HG03342 (cell line): Measurements from ENCODE around the gene TMEM158.
A peak's percentile ranks its signal among the peaks of the same experiment; 100 is the strongest.

Experiments
- ATAC-seq: cut with Tn5 transposase; IDR thresholded peaks from one replicate; pipeline ENCODE4 v1.9.1; 2021; ENCODE audit warnings: mild to moderate bottlenecking, moderate library complexity; ENCODE audit not compliant: unreplicated experiment

TMEM158 gene

DNA sequence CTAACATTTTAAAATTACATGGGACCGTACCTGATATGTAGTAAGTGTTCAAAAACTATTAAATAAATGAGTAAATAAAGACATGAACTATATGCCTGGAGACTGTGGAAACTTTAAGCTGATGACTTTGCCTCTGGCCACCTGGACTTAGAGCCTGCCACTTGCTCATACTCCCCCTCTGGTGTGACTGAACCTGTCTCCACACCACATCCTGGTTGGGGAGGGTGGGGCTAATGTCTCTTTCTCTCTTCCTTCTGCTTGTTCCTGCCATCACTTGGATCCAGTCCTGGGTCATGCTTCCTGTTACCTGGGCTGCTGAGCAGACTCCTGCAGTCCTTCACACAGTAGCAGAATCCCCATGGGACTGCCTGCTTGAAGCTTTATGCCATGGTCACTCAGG, 8.2 kb upstream of the TMEM158 start:
- ATAC-seq, result no peak

DNA sequence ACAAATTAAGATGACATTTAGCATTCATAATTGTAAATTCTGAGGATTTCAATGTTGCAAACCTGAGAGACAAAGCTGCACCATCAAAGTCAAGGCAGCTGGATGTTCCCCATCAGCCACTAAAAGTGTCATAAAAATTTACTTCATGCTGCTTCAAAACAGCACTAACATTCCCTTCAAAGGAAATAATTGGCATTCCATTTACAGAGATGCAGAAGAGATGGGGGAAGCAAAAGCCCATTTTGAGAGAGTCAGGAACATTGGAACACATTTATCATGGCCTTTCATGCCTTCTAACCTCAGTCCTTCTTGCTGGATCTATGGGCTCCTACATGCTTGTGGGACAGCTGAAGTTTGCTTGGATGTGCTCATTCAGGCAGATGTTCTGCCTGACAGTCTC, 6.4 kb upstream of the TMEM158 start:
- ATAC-seq, result no peak

DNA sequence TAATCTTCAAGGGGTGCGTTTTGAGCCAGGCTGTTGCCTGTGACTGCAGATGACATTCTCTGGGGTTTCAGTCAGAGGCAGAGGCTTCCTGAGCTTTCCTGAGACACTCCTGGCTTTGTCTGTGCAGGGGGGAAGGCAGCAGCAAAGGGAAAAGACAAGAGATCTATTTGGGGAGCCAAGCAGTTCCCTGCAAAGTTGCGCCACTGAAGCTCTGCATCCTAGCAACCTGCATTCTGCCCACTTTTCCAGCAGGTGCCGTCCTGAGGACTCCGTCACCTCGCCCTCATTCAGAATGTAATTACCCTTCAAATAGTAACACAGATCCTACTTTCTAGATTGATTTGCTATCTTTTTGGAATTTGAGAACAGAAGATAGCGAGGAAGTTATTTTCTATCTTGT, 1.9 kb upstream of the TMEM158 start:
- no peak for ATAC-seq

DNA sequence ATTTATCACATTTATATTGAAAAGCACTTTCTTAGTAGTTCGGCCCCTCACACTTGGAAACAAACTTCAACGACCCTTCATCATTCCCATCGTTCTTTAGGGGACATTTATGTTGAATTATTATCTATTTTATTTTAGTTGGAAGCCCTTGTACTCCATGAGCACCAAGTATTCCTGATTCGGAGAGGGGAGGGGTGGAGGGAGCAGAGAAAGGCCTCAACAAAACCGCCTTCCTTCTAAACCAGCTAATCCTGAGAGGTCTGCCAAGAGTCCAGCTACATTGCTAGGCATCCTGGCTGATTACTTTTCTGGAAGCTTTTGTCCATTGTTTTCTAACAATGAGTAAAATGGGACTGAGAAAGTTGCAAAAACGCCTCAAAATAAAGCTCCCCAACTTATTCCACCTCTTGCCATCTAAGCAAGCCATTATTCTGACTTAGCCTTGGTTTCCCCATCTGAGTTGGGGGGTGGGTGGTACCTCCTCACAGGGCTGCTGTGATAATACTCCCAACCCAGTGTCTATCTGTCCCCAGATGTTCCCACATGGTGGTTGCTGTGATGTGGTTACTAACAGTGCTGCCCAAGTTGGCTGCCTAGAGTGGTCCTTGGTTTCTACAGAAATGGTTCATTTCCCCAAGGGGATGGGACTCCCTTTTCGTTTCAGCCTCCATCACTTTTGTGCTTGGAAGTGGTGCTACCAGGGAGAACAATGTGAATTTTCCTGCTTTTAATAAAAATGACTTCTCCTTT, 1.2 kb upstream of the TMEM158 start:
- ATAC-seq, result no peak

DNA sequence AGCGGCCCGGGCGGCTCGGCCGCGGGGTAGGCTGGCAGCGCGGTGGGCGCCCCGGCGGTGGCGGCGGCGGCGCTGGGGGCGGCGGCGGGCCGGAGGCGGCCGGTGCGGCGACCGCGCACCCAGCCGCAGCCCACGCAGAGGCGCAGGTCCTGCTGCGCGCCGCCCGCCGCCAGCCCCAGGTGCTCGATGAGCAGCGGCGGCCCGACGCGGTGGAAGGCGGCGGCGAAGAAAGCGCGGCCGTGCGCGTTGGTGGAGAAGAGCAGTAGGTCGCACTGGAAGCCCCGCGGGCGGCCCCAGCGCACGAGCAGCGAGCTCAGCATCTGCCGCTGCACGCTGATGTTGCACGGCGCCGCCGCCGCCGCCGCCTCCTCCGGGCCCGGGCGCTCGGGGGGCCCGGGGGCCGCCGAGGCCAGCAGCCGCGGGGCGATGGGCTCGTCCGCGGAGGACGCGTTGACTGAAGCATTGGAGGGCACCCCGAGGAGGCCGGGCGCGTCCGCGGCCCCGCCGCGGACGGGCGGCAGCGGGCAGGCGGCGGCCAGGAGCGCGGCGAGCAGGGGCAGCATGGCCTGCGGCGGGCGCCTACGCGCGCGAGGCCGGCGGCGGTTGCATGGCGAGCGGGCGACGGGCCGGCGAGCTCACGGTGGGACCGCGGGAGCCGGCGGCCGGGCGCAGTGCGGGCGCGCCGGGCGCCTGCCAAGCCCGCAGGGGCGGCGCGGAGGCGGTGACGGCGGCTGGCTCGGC, 452 bp downstream of the TMEM158 start:
- peak; percentile 40 for ATAC-seq

DNA sequence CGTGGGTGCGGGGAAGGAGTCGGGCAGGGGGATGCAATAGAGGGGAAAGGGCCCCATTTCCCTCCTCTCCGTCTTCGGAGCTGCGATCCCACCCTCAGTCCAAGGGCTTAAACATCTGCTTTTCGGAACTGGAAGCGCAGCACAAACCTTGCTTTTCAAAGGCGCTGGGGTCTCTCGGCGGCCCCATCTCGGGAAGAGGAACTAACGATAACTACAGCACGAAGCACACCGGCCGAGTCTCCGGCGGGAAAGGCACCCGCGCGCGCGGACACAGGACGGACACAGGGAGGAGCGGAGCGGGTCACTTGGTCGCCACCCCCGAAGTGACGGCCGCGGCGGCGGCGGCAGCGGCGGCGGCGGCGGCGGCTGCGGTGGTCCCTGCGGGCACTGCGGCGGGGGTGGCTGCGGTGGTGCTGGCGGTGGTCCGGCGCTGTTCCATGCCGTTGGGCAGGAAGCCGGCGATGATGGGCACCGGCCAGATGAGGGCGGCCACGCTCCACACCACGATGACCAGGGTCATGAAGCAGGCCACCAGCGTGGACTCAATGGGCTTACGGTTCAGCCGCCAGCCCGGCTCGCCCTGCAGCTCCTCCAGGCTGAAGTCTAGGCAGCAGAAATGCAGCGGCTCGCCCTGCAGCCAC, 1.1 kb downstream of the TMEM158 start:
- ATAC-seq, result peak; percentile 25

DNA sequence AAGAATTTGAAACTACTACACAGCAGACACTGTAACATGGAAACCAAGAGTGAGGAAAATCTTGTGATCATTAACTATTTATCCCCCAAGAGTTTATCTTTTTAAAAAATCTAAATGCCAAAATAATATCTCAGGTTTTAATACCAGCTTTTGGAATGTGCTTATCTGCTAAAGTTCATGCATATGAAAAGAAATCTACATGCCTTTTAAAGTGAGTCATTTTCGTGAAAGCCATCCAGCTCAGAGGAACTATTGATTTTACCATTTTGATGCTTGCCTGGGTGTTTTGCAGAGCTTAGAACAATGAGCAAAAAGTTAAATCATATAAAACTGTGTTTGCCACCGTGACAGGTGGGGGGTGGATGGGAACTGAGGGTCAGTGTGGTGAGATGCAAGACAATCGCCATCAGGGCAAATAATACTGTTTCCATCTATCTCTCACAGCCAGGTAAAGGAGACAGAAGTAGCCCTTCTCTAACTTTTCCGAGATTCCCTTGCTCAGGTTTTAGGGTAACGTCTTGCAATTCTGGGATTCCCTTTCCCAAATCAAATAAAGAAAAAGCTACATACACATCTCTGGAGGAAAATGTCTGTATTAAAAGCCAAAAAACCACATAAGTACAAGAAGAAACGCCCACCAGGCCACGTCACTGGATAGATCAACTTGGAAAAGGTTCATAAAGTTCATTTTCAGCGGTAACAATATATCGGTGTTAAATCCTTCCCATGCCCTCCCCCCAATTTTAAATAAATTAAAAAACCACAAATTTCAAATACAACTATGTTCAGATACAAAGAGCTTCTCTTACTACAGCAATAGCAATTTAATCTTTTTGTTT, 2.0 kb downstream of the TMEM158 start:
- ATAC-seq, result no peak

DNA sequence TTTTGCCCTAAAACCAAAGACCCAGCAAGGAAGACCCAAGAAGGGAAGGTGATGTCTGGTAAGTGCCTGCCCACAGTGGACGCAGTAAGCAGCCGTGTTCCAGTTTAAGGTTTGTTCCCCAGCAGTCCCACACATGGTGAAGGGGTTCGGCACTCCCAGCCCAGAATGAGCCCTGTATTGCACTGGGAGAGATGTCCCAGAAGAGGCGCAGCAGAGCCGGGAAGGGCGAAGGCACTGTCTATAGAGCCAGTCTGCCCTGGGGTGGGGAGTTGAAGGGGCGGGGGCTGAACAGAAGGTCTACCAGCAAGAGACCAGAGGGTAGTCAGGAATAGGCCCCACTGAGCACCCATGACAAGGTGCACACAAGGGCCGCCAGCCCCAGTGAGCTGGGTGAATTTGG, 6.4 kb downstream of the TMEM158 start:
- ATAC-seq, result no peak

DNA sequence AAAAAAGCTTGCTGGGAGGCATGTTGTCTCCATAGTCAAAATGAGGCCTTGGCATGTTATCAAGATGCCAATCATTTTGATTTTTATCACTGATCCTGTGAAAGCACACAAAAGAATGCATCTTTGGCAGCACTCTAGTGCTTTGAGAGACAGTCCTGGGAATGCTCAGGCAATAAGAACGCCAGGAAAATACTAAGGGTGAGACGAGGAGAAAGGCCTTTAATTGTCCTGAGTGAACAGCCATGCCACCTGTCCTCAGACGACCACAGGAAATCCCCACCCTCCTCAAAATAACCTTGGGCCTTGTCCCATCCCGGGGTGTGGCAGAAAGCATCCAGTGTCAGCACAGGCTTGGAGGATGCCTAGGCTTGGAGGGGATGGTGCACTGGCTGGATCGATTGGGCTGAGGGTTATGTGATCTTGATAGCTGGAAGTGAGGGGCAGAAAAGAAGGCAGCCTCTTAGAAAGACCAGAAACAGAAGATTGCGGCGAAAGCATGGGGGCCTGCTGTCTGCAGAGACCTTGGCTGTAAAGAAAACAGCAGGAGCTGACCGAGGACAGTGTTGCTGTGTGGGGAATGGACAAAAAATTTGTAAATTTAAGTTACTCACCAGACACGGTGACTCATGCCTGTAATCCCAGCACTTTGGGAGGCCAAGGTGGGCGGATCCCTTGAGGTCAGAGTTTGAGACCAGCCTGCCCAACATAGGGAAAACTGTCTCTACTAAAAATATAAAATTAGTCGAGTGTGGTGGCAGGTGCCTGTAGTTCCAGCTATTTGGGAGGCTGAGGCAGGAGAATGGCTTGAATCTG, 7.3 kb downstream of the TMEM158 start:
- no peak for ATAC-seq

DNA sequence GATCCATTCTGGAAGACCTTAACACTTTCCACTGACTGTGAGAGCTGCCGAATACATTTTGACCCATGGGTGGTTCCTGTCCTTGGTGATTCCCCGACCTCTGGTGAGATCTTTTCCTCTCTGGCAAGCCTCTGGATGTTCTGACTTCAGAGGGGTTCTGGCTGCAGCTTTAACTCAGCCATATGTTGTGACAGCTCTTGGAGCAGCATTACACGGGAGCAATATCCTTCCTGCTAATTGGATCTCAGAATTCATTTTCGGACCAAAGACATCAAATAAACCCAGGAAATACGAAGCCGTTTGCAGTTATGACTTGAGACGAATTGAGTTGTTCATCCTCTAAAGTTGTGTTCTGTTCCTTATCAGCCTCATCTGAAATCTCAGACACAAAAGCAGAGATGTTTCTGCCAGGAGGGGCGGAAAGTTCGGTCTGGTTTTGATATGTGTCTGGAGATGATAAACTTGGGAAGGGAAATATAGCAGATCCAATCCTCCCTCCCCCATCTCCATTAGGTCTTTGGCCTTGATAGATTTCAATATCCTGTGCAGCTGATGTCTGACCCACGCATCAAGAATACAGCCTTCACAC, 10.0 kb downstream of the TMEM158 start:
- no peak for ATAC-seq

DNA sequence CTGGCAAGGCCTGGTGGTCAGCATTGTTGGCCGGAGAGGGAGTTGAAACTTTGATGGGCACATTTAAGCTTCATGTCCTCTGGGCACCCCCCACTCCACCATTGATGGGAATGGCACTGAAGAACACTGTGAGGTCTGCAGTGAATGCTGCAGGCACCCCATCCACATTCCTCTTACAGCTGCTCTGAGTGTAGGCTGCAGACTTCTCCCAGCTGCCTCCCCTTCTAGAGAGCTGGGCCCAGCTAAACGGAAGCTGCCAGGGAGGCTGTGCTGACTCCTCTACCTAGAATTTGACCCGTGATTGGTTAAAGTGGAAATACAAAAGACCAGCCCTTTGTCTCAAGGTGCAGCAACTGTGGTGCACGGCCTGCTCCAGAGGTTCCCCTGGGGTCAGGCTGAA, 10.6 kb downstream of the TMEM158 start:
- no peak for ATAC-seq

DNA sequence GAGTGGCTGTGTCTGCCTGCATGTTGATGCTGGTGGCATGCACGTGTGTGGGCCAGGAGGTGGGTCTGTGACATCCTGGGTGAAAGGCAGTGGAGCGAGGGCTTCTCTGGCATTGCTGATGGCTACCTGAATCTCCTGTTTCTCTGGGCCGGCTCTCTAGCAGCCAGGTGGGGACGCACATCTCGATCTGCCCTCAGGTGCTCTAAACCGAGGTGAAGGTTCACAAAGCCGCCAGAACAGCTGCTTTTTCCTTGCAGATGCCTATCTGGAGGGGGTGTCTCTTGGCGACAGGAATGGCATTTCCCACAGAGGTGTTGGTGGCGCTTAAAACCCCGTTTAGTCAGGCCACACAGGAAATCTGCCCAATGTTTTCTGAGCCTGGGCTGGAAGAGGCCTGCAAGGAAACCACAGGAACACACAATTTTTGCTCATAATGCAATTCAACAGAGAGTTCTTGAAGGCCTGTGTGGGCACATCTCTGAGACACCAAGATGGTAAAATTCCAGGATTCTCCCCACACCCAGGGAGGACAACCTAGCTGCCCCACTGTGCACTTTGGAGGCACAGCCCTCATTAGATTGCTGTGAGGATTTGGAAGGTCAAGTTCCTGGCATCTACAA, 11.9 kb downstream of the TMEM158 start:
- ATAC-seq, result no peak

DNA sequence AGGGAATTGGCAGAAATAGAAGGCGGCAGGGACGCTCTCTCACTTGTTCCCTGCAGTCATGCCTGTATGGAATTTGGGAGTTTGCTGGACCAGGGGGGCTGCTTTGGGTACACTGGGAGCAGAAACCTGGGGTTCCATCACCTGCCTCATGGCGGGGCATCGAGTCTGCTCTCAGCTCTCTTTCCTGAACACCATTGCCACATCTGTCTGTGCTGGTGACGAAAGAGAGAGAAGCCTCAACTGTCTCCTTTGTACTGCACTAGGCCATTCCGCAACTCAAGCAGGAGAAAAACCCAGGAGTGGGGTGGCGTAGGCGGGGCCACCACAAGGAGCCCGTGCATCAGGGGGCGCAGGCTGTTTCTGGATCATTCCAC, 14.0 kb downstream of the TMEM158 start:
- no peak for ATAC-seq

DNA sequence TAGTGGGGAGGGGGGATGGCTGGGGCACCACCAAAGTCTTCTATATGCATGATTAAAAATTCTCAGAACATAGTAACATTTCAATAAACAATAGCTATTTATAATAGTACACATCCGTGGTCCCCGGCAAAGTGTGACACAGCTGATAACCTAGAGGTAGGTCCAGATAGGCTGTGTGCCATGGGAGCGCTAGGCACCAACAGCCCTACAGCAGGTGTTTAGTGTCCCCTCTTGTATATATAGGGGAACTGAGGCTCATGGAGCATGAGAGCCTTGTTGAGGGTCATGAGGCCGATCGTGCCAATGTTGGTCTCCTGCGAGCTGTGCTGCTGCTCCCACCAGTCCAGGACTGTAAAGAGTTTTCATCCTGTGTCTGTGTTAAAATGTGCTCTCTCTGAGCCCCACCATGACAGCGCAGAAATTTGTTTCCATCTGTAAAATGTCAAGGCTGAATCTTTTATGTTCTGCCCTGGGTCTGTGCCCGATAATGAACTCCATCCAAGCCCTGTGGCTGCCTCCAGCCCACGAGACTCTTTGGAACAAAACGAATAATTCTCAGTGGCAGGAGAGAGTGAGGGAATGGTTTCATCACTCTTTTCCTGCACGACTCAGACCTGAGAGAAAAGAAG, 14.5 kb downstream of the TMEM158 start:
- ATAC-seq, result no peak

DNA sequence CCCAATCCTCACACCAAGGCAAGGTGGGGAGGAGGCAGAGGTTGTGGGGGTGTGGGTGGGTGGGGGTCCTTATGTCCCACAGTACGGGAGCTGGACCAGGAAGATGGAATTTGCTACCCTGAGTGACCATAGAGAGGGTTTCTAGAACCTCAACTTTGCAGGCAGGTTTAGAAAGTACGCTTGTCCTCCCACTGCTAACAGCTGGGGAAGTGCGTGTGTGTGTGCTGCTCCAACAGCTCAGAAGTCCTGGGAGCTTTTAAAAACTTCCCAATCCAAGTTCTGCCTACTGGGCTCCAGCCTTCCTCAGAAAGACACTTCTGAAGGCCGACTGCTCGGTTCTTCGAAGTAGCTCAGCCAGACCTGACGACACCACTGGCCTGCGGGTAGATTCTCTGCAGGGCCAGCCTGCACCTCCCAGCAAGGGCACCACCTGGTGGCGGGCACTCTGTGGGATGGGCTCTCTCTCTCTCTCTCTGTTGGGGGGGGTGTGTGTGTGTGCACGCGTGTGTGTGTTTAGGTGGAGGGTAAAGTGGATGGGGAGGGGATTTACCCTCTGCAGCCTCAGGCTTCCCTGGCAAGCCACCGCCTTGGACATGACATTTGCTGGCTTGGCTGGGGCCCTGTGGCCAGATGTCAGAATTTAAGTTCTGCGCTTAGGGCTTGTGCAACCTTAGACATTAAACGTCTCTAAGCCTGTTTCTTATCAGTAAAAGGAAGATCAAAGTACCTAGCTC, 15.6 kb downstream of the TMEM158 start:
- ATAC-seq, result no peak

DNA sequence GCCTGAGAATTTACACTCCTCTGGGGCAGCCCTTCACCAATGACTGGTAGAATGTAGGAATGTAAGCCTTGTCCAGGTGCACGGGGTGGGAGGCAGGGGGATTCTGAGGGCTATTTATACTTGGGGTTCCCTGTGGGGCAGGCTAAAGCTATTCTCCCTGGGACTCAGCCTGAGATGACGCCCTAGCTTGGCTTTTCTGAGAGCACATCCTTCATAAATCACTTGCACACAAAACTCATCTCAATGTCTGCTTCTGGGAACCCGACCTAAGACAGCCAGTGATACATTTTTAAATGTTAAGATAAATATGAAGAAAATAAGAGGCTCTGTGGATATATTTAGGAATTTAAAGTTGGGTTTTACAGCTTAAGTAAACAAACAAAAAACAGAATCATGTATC, 16.6 kb downstream of the TMEM158 start:
- ATAC-seq, result no peak

DNA sequence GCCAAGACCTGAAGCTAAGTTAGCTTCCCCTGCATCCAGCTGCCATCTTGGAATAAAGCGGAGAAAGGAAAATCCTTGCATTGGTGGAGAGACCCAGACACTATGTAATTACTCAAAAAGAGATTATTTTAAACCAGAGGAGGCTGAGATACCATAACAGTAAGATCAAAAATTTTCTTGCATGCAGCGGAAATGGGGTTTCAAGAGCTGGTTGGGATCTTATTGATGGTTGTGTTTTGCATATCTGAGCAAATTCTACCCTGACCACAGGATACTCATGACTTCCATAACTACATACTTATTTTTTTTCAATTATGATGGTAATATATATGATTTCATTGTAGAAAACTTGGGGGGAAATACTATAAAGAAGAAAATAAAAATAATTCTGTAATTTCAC, 17.5 kb downstream of the TMEM158 start:
- ATAC-seq, result no peak

DNA sequence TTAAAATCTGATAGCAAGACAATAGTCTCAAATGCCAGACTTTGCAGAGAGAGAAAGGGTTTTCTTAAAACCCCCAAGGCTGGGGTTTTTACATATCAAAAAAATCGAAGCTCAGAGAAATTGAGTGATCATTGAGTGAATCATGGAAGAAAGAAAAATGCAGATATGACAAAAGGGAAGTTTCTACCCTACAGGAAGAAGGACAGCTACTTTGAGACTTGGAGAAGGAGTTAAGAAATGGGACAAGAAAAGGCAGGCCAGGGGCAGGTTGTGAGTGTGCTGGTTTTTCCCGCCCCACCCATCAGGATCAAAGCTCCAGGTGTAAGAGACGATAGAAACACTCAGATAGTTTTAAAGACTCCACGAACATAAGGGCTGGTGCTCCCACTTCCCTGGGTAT, 18.6 kb downstream of the TMEM158 start:
- no peak for ATAC-seq
